SK-N-MC (cell line): Measurements from ENCODE around the gene LSM3.

Source experiments
- EZH2 ChIP-seq: fragments of 200-600 bp; sonication (generic); IDR thresholded peaks from one replicate; pipeline ENCODE4 v1.6.1; 2017; ENCODE audit warnings: antibody characterized with exemption
- FOXP2 ChIP-seq: optimal IDR thresholded peaks from 2 replicates; pipeline ENCODE3; 2011; ENCODE audit warnings: mild to moderate bottlenecking, moderate library complexity; ENCODE audit not compliant: insufficient read depth; ENCODE audit errors: extremely low read length, control extremely low read depth

DNA sequence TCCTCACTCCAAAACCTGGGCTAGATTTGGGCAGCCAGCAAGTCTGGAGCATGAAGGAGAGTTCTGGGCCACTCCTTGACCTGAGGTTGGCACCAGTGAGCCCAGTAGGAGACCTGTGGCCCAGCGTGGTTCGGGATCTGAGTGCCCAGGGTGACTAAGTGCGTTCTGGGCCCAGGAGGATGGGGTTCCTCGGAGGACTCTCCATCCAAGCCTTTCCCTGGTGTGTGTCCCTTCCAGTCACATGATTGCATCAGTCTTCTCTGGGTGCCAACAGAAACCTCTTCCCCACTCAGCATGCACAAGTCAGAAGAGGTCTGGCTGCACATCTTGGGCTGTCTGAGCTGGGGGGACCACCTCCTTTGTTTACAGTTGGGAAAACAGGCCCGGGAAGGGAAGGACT is 38.8 kb upstream of the LSM3 start:
- TF ChIP-seq EZH2 (no peak), FOXP2 (no peak)
